ENCODE results near the gene SACM1L.

Gene SACM1L

DNA sequence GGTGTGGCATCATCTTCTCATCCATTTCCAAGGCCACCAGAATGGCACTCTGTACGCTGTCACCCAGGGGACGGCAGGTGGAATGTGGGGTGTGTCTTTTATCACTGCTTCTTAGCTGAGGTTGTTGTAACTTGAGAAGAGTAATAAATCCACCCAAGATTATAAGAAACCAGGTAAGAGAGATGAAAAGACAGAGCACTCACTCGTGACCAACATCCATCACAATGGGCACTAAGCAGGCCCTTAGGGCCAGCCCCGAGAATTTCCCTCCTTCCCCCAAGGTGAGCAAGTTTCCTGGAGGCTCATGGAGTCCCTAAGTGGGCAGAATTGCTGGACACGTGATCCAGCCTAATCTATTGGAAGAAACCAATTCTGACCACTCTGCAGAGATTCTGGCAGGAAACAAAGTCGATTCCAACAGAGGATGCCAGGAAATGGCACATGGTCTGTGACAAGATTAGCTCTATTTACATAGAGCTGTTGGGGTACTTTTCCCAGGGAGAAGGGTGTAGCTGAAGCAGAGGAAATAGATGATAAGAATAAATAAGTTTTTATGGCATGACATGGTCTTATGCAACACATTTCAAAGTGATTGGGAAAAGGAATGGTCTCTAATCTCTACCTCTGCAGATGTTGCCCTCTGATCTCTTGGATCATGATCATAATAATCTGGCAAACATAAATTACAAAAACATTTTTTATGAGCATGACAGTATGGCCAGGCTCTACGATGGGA is 84.7 kb downstream of the SACM1L start:
- no peak for DNase-seq

DNA sequence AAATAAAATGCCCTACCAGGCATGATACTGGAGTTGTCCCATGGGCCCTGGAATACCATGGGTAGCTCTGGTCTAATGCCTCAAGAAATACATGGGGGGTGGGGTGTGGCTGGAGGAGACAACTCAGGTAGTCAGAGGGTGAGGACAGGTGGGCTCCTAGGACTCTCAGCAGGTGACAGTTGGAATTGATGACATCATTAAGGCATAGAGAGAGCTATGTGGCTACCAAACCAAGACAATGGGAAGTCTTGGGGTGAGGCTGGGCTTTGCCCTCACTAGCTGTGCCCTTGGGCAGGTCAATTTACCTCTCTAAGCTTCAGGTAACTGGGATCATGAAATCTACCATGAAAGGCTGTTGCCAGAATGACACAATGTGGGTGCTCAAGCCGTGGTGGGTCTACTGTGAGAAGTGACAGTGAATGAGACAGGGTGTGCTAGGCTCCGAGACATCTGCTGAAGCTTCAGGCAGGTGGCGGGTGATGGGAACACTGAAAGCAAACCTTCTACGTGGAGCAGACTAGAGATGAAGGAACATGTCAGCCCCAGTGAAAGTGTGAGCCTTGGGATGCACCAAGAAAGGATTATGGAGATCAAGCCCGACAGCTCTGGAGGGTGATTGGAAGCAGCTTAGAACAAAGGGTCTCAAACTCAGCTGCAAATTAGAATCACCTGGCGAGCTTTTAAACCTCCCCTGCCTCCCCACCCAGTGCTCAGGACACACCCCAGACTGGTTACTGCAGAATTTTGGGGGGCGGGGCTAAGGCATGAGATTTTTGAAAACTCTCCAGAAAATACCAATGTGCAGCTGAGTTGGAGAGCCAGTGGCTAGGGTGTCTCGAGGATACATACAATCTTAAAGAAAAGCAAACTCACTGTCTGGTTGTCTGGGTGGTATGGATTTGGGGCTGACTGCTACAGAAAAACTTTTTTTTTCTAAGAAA is 85.7 kb downstream of the SACM1L start:
- no peak for DNase-seq

GRCh38 chr3:45775571-45776300 is 86.5 kb downstream of the SACM1L start:
- no peak for DNase-seq

- no peak for DNase-seq
These were observed 87.1 kb downstream of the SACM1L start for GRCh38 chr3:45776301-45776595.

GRCh38 chr3:45776611-45777010 is 87.4 kb downstream of the SACM1L start:
- DNase-seq, result no peak

- no peak for DNase-seq
These were observed 88.0 kb downstream of the SACM1L start for GRCh38 chr3:45777111-45777745.

DNA sequence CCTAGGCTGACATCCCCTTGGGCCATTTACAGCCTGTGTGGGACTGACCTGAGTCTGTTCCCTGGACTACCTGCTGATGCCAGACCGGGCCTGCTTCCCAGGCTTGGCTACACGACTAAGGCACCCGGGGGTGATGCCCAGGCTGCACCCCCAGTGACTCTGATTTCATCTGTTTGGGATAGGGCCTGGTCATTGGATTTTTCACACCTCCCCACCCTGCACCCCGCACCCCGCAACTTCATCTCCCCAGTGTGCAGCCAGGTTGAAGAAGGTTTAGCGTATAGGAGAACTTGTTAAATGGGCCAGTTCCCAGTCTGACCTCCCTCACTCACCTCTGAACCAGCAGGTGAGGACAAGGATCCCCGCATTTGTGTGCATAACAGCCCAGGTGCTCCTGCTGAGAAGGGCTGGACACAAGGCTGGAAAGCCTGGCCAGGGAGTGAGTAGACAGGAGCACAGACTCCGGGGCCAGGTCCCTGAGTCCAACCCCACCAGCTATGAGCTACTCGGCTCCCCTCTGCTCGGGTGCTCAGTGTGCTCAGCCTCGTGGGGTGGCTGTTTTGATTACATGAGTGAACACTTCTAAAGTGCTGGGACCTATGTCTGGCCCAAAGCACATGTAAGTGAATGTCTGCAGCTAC is 88.7 kb downstream of the SACM1L start:
- DNase-seq, result no peak

DNA sequence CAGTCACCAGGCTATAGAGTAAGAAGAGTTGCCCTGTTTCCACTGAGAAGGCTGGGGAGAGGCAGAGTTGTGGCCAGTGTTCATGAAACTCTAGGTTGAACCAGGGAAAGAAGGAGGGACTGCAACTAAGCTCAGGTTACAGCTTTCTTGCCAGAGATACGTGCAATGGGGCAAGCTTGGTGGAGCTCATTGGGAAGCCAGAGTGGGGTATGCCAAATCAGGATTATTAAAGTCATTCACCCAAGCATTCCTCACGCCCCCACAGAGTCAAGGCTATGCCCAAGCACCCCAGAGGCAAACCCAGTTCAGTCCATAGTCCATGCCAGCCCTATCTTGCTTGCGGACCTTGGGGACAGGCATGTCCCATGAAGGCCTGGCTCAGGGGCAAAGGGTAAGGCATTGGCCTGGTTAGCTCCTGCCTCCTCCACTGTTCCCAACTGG is 89.6 kb downstream of the SACM1L start:
- DNase-seq, result no peak

GRCh38 chr3:45779746-45780735 is 90.8 kb downstream of the SACM1L start:
- DNase-seq, result no peak

- no peak for DNase-seq
These were observed 92.1 kb downstream of the SACM1L start for GRCh38 chr3:45781271-45781670.

DNA sequence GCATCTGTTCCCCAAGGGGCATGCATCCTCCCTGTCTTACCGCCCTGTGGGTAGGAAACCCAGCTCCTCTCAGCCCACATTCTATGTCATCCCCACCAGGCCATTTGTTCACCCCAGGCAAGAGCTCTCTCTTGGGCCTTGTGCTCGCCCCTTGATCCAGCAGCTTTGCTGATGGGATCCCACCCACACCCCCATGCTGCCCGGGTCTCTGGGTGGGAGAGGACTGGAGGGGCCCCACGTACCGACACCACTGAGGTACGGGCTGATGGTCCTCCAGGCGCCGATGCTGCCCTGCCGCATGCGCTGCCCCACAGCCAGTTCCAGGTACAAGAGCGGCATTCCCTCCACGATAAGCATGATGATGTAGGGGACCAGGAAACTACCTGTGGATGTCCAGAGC is 92.6 kb downstream of the SACM1L start:
- DNase-seq, result no peak

DNA sequence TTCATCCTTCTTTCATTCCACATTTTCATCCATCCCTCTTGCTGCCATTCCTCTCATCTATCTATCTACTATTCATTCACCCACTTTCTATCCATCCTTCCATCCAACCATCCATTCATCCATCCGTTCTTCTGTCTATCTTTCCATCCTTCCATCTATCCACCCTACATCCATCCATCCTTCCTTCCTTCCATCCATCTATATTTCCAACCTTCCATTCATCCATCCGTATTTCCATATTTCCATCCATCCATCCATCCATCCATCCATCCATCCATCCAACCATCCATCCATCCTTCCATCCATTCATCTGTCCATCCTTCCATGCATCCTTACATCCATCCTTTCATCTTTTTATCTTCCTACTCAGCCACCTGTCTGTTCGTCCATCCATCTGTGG is 93.2 kb downstream of the SACM1L start:
- DNase-seq, result no peak

- no peak for DNase-seq
These were observed 94.5 kb downstream of the SACM1L start for GRCh38 chr3:45783667-45784066.

DNA sequence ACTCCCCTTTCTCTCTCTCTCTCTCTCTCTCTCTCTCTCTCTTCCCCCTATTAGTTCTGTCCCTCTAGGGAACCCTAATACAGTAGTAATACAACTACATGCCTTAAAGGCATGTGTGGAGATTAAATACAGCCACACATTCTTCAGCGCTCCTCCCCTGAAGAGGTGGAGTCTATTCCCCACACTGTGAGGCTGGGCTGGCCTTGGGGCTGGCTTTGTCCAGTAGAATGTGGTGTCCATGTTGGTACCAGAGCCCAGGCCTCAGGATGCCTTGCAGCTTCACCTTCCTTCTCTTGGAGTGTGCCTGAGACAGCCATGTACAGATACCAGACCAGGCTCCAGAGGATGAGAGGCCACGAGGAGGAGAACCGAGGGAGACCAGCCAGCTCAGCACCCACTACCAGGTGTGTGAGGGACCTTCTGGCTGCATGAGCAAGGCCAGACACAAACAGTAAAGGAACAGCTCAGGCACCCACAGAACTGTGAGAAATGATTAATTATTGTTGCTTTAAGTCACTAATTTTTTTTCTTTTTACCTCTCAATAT is 96.5 kb downstream of the SACM1L start:
- DNase-seq, result no peak

- DNase-seq, result no peak
These were observed 97.8 kb downstream of the SACM1L start for GRCh38 chr3:45786801-45787495.

DNA sequence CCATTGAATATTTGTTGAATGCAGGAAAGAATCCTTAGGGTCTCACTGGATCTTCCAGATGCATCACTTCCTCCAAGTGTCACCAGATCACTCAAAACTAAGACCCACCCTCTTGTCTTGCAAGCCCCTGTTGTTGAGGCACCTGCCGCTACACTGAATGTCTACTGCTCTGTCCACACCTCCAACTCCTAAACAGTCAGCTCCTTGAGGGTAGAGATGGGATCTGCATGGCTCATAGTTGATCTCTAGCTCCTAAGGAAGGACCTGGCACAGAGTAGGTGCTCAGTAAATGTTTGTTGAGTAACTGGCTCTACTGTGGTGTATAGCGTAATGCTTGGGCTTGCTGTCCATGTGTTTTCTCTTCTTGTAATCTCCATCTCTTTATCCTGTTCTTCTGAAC is 98.4 kb downstream of the SACM1L start:
- DNase-seq, result no peak

GRCh38 chr3:45789235-45789812 is 100.1 kb downstream of the SACM1L start:
- DNase-seq, result no peak

GRCh38 chr3:45790596-45790995 is 101.4 kb downstream of the SACM1L start:
- DNase-seq, result no peak

DNA sequence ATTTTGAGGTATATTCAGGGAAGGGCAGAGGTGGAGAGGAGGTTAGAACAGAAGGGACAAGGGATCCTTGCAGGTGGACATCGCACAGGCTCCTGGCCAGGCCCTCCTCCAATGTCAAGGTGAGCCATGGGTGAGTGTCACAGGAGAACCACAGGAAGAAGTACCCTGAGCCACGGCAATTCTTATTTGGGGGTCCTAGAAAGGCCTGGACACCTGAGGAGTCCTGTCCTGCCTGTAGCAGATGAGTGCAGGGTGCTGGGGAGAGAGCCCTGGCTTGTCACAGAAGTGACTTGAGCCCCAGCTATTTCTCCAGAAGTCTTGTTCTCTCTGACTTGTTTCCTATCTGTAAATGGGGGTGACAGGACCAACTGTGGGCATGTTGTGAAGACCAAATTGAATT is 102.8 kb downstream of the SACM1L start:
- no peak for DNase-seq

All from suppressor macrophage treated with lipopolysaccharide for 4 hours (primary cell).